K562 (cell line): ENCODE data around the gene ALOX12. TPM values are rescaled to one million over a fixed set of nuclear protein-coding genes. Genes with fewer than 3 reads are reported as not detected.

Experiments
- ATAC-seq: fragments of 200-7000 bp; cut with Tn5 transposase; 3 replicates; pipeline ENCODE4 v1.9.1; 2020; ENCODE audit warnings: moderate library complexity
- Bru-seq: library from RNA; stranded (reverse); fragments of 400-500 nt; gene quantifications from one replicate; lab custom pipeline; 2021; lab: Mats Ljungman, UMichigan
- BruChase-seq, 2 experiments: library from RNA; stranded (reverse); fragments of 400-500 nt; gene quantifications; one replicate each; lab custom pipeline; 2021; lab: Mats Ljungman, UMichigan
- BruUV-seq: library from RNA; stranded (reverse); fragments of 400-500 nt; replicated peaks from 2 replicates; lab custom pipeline; 2021; lab: Mats Ljungman, UMichigan
- CTCF ChIA-PET: fragments of 300-600 bp; formaldehyde crosslinking; extraction: SDS; loops from one replicate; lab custom pipeline; 2021; ENCODE audit warnings: low intra/inter-chr PET ratio; lab: Yijun Ruan, JAX
- POLR2A ChIA-PET: fragments of 300-600, 350-650 bp; sonication (Branson Sonifier 250); formaldehyde crosslinking; extraction: SDS; loops from one replicate; lab custom pipeline; 2021; ENCODE audit warnings: antibody characterized with exemption, inconsistent platforms; lab: Yijun Ruan, JAX
- DNase-seq, 4 experiments: peaks; one replicate each; pipeline versions ENCODE4 v3.0.0 to v3.0.0-alpha.2; 2011 to 2018; ENCODE audit warnings: low spot score in 3 of 4, mixed read lengths in 3 of 4; ENCODE audit errors: extremely low read depth in 1 of 4
- FAIRE-seq: peaks from 2 replicates; lab custom pipeline; 2011; peaks lifted over from hg19 to GRCh38; lab: Jason Lieb, UNC
- H2AFZ ChIP-seq: 2 replicates; pipeline ENCODE4 v1.6.0; 2011; ENCODE audit warnings: low read depth, low read length, control low read depth, inconsistent platforms
- H3K27ac ChIP-seq: fragments of 200-600 bp; 3 replicates; pipeline ENCODE4 v1.8.0; 2011; ENCODE audit warnings: low read depth, mild to moderate bottlenecking, control low read depth, inconsistent platforms, low read length, moderate library complexity, mixed read lengths; ENCODE audit errors: extremely low read depth
- H3K27me3 ChIP-seq, 2 experiments: fragments of 300-600 bp in 1 of 2; 2 replicates in 1 of 2; 3 replicates in 1 of 2; pipeline versions ENCODE4 v1.6.0 to v1.8.0; 2011; ENCODE audit warnings: inconsistent platforms in 2 of 2, low read length in 2 of 2, mild to moderate bottlenecking in 1 of 2, mixed read lengths in 1 of 2, moderate library complexity in 1 of 2; ENCODE audit not compliant: control insufficient read depth in 2 of 2, insufficient read depth in 2 of 2
- H3K36me3 ChIP-seq: fragments of 300-600 bp; 3 replicates; pipeline ENCODE4 v1.8.0; 2011; ENCODE audit warnings: mild to moderate bottlenecking, low read length, inconsistent platforms; ENCODE audit not compliant: control insufficient read depth, insufficient read depth
- H3K4me1 ChIP-seq, 2 experiments: fragments of 200-600 bp in 1 of 2; replicated peaks in 1 of 2; 2 replicates in 1 of 2; 3 replicates in 1 of 2; pipeline versions ENCODE4 v1.5.1 to v1.8.0; 2011; ENCODE audit warnings: inconsistent platforms in 2 of 2, low read length in 2 of 2, mild to moderate bottlenecking in 1 of 2, mixed read lengths in 1 of 2, moderate library complexity in 1 of 2; ENCODE audit not compliant: control insufficient read depth in 2 of 2, insufficient read depth in 2 of 2
- H3K4me2 ChIP-seq: 2 replicates; pipeline ENCODE4 v1.6.1; 2011; ENCODE audit warnings: low read length, control low read depth, inconsistent platforms, mixed read lengths; ENCODE audit not compliant: insufficient read depth
- H3K4me3 ChIP-seq: fragments of 200-600 bp; sonication (generic), shearing (Covaris generic); 2 replicates; pipeline ENCODE4 v1.5.1; 2016; ENCODE audit warnings: control low read depth, inconsistent platforms
- H3K79me2 ChIP-seq: fragments of 200-600 bp; 3 replicates; pipeline ENCODE4 v1.8.0; 2011; ENCODE audit warnings: low read length, inconsistent platforms; ENCODE audit not compliant: control insufficient read depth, insufficient read depth
- H3K9ac ChIP-seq, 2 experiments: 2 replicates each; pipeline versions ENCODE4 v1.6.0 to v1.6.1; 2011; ENCODE audit warnings: low read depth in 2 of 2, low read length in 2 of 2, control low read depth in 1 of 2, inconsistent platforms in 1 of 2, mild to moderate bottlenecking in 1 of 2, mixed read lengths in 1 of 2; ENCODE audit not compliant: insufficient read depth in 1 of 2
- H3K9me1 ChIP-seq: one replicate; pipeline ENCODE4 v1.6.0; 2011; ENCODE audit warnings: inconsistent platforms, mild to moderate bottlenecking, low read length, moderate library complexity; ENCODE audit not compliant: control insufficient read depth, insufficient read depth
- H3K9me3 ChIP-seq: replicated peaks from 2 replicates; pipeline ENCODE4 v1.5.1; 2011; ENCODE audit warnings: low read depth, low read length, inconsistent platforms; ENCODE audit not compliant: control insufficient read depth, insufficient read depth
- H4K20me1 ChIP-seq: replicated peaks from 2 replicates; pipeline ENCODE4 v1.6.1; 2011; ENCODE audit warnings: low read length, inconsistent platforms, mixed read lengths; ENCODE audit not compliant: control insufficient read depth, insufficient read depth
- HCFC1 ChIP-seq: IDR thresholded peaks from 2 replicates; pipeline ENCODE4 v1.6.1; 2012; ENCODE audit warnings: low read depth, low read length, improper control_type of control experiment
- PCBP1 ChIP-seq: fragments of 200-400 bp; formaldehyde crosslinking; IDR thresholded peaks from 2 replicates; pipeline ENCODE4 v1.6.1; 2018; ENCODE audit warnings: mild to moderate bottlenecking, low read depth, low read length; ENCODE audit not compliant: poor library complexity, severe bottlenecking
- POLR2G ChIP-seq: fragments of 200-400 bp; formaldehyde crosslinking; IDR thresholded peaks from 2 replicates; pipeline ENCODE4 v1.6.1; 2017; ENCODE audit warnings: low read depth, mild to moderate bottlenecking, antibody characterized with exemption, low read length, moderate library complexity
- PRPF4 ChIP-seq: fragments of 200-400 bp; formaldehyde crosslinking; IDR thresholded peaks from one replicate; pipeline ENCODE4 v1.6.1; 2017; ENCODE audit warnings: low read length, low read depth, mild to moderate bottlenecking; ENCODE audit not compliant: insufficient read depth, poor library complexity, severe bottlenecking
- RBFOX2 ChIP-seq: fragments of 200-400 bp; formaldehyde crosslinking; IDR thresholded peaks from 2 replicates; pipeline ENCODE4 v1.6.1; 2017; ENCODE audit warnings: low read depth, mild to moderate bottlenecking, low read length, moderate library complexity
- SMC3 ChIP-seq: conservative IDR thresholded peaks from 2 replicates; pipeline ENCODE4 v1.6.1; 2011; ENCODE audit warnings: low read depth, low read length, improper control_type of control experiment; ENCODE audit not compliant: insufficient read depth
- ZBTB33 ChIP-seq: sonication (generic); formaldehyde crosslinking; IDR thresholded peaks from 2 replicates; pipeline ENCODE4 v1.8.1; 2023; ENCODE audit warnings: mild to moderate bottlenecking, missing genetic modification reagents
- ZNF277 ChIP-seq: fragments of 250-450 bp; sonication (Bioruptor Pico); IDR thresholded peaks from 2 replicates; pipeline ENCODE4 v1.8.0; 2022; ENCODE audit warnings: inconsistent platforms, mild to moderate bottlenecking, moderate library complexity, borderline replicate concordance
- ZNF583 ChIP-seq: fragments of 250-450 bp; sonication (Bioruptor Pico); IDR thresholded peaks from 2 replicates; pipeline ENCODE4 v1.4.0; 2020
- WGBS: fragments of 100-300 bp; shearing (Covaris generic); methylation state at CpG from one replicate; pipeline ENCODE4 v1.1.6; 2016; ENCODE audit warnings: low coverage, mixed read lengths; ENCODE audit not compliant: insufficient coverage; ENCODE audit errors: missing lambda C conversion rate; 5-methylcytosine and 5-hydroxymethylcytosine counted together
- in situ Hi-C: fragments of 300-500 bp; cut with MboI; formaldehyde crosslinking; loops from 4 replicates; pipeline ENCODE4 v1.15.0; 2018; ENCODE audit warnings: inconsistent platforms, mixed read lengths
- intact Hi-C: fragments of 100-400 bp; cut with micrococcal nuclease; formaldehyde crosslinking; loops from 2 replicates; pipeline ENCODE4 v1.14.2; 2022
- long read RNA-seq, 3 experiments: library from polyadenylated mRNA in 2 of 3; library from RNA in 1 of 3; unstranded in 2 of 3; stranded (forward) in 1 of 3; transcript quantifications; one replicate each; pipeline ENCODE4 v2.0.0, GENCODE V29; 2019 to 2022
- polyA minus RNA-seq, 3 experiments: library from RNA; depleted of rRNA, polyadenylated mRNA; stranded (reverse); fragments of >200 nt; gene quantifications; 2 replicates each; pipeline ENCODE4 v1.2.3, GENCODE V29; 2011
- polyA plus RNA-seq, 8 experiments: library from polyadenylated mRNA; depleted of rRNA in 4 of 8; stranded (reverse) in 5 of 8; unstranded in 3 of 8; fragments of >200 nt; fragmentation: Nextera tagmentation in 2 of 8; fragmentation: Illumina TruSeq in 1 of 8; extraction: Ambion mirVana in 2 of 8; extraction: Trizol in 1 of 8; gene quantifications; 2 replicates each; pipeline versions ENCODE4 v1.2.1 to v1.2.3, GENCODE V29; 2011 to 2014; ENCODE audit warnings: inconsistent platforms in 1 of 8, missing spikeins in 1 of 8
- total RNA-seq, 7 experiments: library from RNA; depleted of rRNA in 6 of 7; stranded (reverse); fragments of >200 nt in 6 of 7; fragmentation: Illumina TruSeq in 2 of 7; extraction: Trizol in 2 of 7; gene quantifications; 2 replicates each; pipeline versions ENCODE4 v1.2.1 to v1.2.3, GENCODE V29; 2011 to 2021; ENCODE audit warnings: low replicate concordance in 1 of 7

ALOX12 gene
- total RNA-seq (2011; cell fraction: chromatin; rRNA removed; ENCODE audit: low replicate concordance), result 0.35 and 0.53 TPM in 2 replicates
- 0.17 and 0.26 TPM in 2 replicates for total RNA-seq (2011; cell fraction: nucleolus; rRNA removed)
- 0.29 and 0.46 TPM in 2 replicates for total RNA-seq (2011; cell fraction: nucleoplasm; rRNA removed)
- total RNA-seq (2014; rRNA removed) (0.09 and 0.57 TPM in 2 replicates), total RNA-seq (2014; rRNA removed; fragmentation: Illumina TruSeq; extraction: Trizol) (0.18 and 0.38 TPM in 2 replicates), total RNA-seq (2015; rRNA removed; fragmentation: Illumina TruSeq; extraction: Trizol) (0.08 TPM in 1 of 2 replicates, not detected in the other), total RNA-seq (2021) (0.40 and 0.47 TPM in 2 replicates), polyA plus RNA-seq (2011; rRNA removed) (0.31 and 1.0 TPM in 2 replicates), polyA plus RNA-seq (2014; fragmentation: Illumina TruSeq; extraction: Trizol) (0.55 and 0.60 TPM in 2 replicates), polyA plus RNA-seq (2014; fragmentation: Nextera tagmentation; extraction: Ambion mirVana) (1 to 10 TPM in 1 of 2 experiments, under 1 TPM in 1; 0.91 to 1.1 TPM), polyA plus RNA-seq (2014; rRNA removed) (0.91 and 0.98 TPM in 2 replicates), polyA minus RNA-seq (2011; rRNA and poly(A)+ RNA removed) (0.18 and 0.30 TPM in 2 replicates), Bru-seq, nascent RNA (percentile 20 among the genes with signal in this experiment), BruChase-seq, experiment 1, labeled RNA remaining after a 2-hour chase (percentile 21 among the genes with signal in this experiment), BruChase-seq, experiment 2, labeled RNA remaining after a 6-hour chase (percentile 25 among the genes with signal in this experiment)
- 0.64 and 0.65 TPM in 2 replicates for polyA plus RNA-seq (2011; cell fraction: cytosol; rRNA removed)
- polyA plus RNA-seq (2011; cell fraction: nucleus; rRNA removed), result 0.75 and 1.3 TPM in 2 replicates
- 1.3 and 6.2 TPM in 2 replicates for polyA plus RNA-seq (2012)
- polyA minus RNA-seq (2011; cell fraction: cytosol; rRNA and poly(A)+ RNA removed), result 0.48 TPM in 1 of 2 replicates, not detected in the other
- 0.44 TPM in 1 of 2 replicates, not detected in the other for polyA minus RNA-seq (2011; cell fraction: nucleus; rRNA and poly(A)+ RNA removed)
- long read RNA-seq, experiment 1, partial matches to known transcripts, result 1 of 2 reads
- long read RNA-seq, experiment 1, other reads (novel, unspliced or antisense), result 1 of 2 reads
- long read RNA-seq, experiment 2, partial matches to known transcripts, result 3 of 3 reads
- long read RNA-seq, experiment 2, other reads (novel, unspliced or antisense), result 0 of 3 reads
- long read RNA-seq, experiment 3, partial matches to known transcripts, result 2 of 2 reads
- long read RNA-seq, experiment 3, other reads (novel, unspliced or antisense), result 0 of 2 reads

GRCh38 chr17:6995500-6996255 lies at the start of gene ALOX12:
TSS of gene ALOX12 (plus strand) at chr17:6996049. CDS start at chr17:6996118, 69 bp downstream.
- Histone ChIP-seq H4K20me1 (no peaks in the 10 kb centered on the region), H3K27me3 (no peaks in the 10 kb centered on the region), H3K4me3 (no peak within 1 kb of the TSS), H3K4me1 (peaks cover 41 to 44% of the 10 kb centered on the region in 2 experiments), H3K79me2 (peaks cover 4% of the 10 kb centered on the region; the same call in 1 of the 3 replicates), H2AFZ (0 out of 2 replicates have a peak within 1 kb of the TSS, but pooled peaks have one; percentile 37), H3K36me3 (peaks cover 34% of the 10 kb centered on the region), H3K4me2 (peak within 1 kb of the TSS; percentile 42; the same call in 1 of the 2 replicates), H3K9me1 (no peaks in the 10 kb centered on the region), H3K9me3 (no peaks in the 10 kb centered on the region), H3K9ac (peak within 1 kb of the TSS; percentile 44 to 76; a peak in 3 of 4 replicates), H3K27ac (peak within 1 kb of the TSS; percentile 91)
- ATAC-seq (no peak), DNase-seq (no peak), FAIRE-seq (no peak)
- BruUV-seq, result no TSS peak
- POLR2A ChIA-PET, result interaction anchor here (0.6 to 1.4 kb wide), 4 partner anchors 11 to 80 kb away, joined by 3 to 6 read pairs (median 4); no protein-coding TSS in a partner anchor
- no peak for TF ChIP-seq PCBP1
- no peak for TF ChIP-seq ZNF583
- TF ChIP-seq ZBTB33, result peak; percentile 92
- no peak for TF ChIP-seq PRPF4
- TF ChIP-seq SMC3, result no peak
- TF ChIP-seq ZNF277 (CRISPR knock-in tag), result no peak
- TF ChIP-seq RBFOX2, result peak; percentile 35
- 0 out of 2 replicates have a peak, but pooled peaks have one; percentile 42 for TF ChIP-seq POLR2G
- no peak for TF ChIP-seq HCFC1
- WGBS, result 99% methylated on average over 14 of the region's 64 CpGs
- intact Hi-C loops, result no loop called here
- in situ Hi-C loops, result no loop called here
- CTCF ChIA-PET, result no interaction called here
